Heart left ventricle (tissue), 16 donors: Measurements from ENCODE around the gene PLEKHA6. TPM values are rescaled to one million over a fixed set of nuclear protein-coding genes. Genes with fewer than 3 reads are reported as not detected.

Experiments used
- ATAC-seq, 4 donors: fragments of 200-7000 bp; cut with Tn5 transposase; one replicate each; pipeline ENCODE4 v1.9.1; 2020 to 2022; ENCODE audit warnings: moderate library complexity in 4 of 4, mild to moderate bottlenecking in 3 of 4, moderate number of reproducible peaks in 1 of 4
- DNase-seq, 5 donors: peaks; one replicate each; pipeline ENCODE4 v3.0.0-alpha.2; 2020
- H3K27ac ChIP-seq, 12 donors: fragments of 200-600 bp; sonication (generic) in 4 of 12; one replicate each; pipeline versions ENCODE4 v1.5.0 to v1.8.0; 2016 to 2022; ENCODE audit warnings: mild to moderate bottlenecking in 2 of 12
- H3K27me3 ChIP-seq, 9 donors: fragments of 200-600 bp; sonication (generic) in 2 of 9; one replicate each; pipeline versions ENCODE4 v1.5.1 to v1.8.0; 2016 to 2022; ENCODE audit warnings: mild to moderate bottlenecking in 3 of 9
- H3K36me3 ChIP-seq, 9 donors: fragments of 200-600 bp; sonication (generic) in 2 of 9; one replicate each; pipeline versions ENCODE4 v1.5.0 to v1.8.0; 2018 to 2022; ENCODE audit warnings: mild to moderate bottlenecking in 2 of 9
- H3K4me1 ChIP-seq, 12 donors: fragments of 200-600 bp; sonication (generic) in 4 of 12; one replicate each; pipeline versions ENCODE4 v1.5.0 to v1.8.0; 2016 to 2022; ENCODE audit warnings: mild to moderate bottlenecking in 3 of 12
- H3K4me3 ChIP-seq, 12 donors: fragments of 200-600 bp; sonication (generic) in 4 of 12; one replicate each; pipeline versions ENCODE4 v1.5.0 to v1.8.0; 2017 to 2022; ENCODE audit warnings: mild to moderate bottlenecking in 9 of 12, moderate library complexity in 4 of 12
- H3K9me3 ChIP-seq, 12 donors: fragments of 200-600 bp; sonication (generic) in 4 of 12; one replicate each; pipeline versions ENCODE4 v1.5.0 to v1.8.0; 2016 to 2022; ENCODE audit warnings: mild to moderate bottlenecking in 1 of 12
- CTCF ChIP-seq, 12 donors: fragments of 200-600 bp; sonication (generic) in 4 of 12; IDR thresholded peaks; one replicate each; pipeline versions ENCODE4 v1.5.0 to v1.8.0; 2018 to 2022; ENCODE audit warnings: antibody characterized with exemption in 12 of 12, mild to moderate bottlenecking in 5 of 12
- POLR2A ChIP-seq, 2 donors: fragments of 450-650 bp; IDR thresholded peaks; one replicate each; pipeline ENCODE4 v1.6.1; 2017; ENCODE audit warnings: antibody characterized with exemption in 2 of 2, mild to moderate bottlenecking in 2 of 2, moderate library complexity in 2 of 2
- WGBS, 4 donors: extraction: QIAGEN DNeasy Blood & Tissue Kit in 2 of 4; methylation state at CpG; one replicate each; pipeline versions ENCODE4 v1.1.5 to v1.1.7; 2013 to 2018; 5-methylcytosine and 5-hydroxymethylcytosine counted together
- intact Hi-C, 10 donors: fragments of 100-400 bp; cut with DNase I; formaldehyde crosslinking; loops; one replicate each; pipeline versions ENCODE4 v1.11.1 to v1.14.2; 2022
- polyA plus RNA-seq, 2 donors: library from polyadenylated mRNA; stranded (reverse); fragments of 200-250 nt; gene quantifications; one replicate each; pipeline ENCODE4 v1.2.3, GENCODE V29; 2013
- total RNA-seq, 9 donors: library from RNA; depleted of rRNA in 2 of 9; stranded (reverse); fragments of >200 nt in 2 of 9; fragmentation: NEBNext Ultra II Directional in 3 of 9; extraction: Animal tissue kit (Norgen Biotek cat#: 25700) in 3 of 9; gene quantifications; one replicate each; pipeline versions ENCODE4 v1.1.0 to v1.2.4, GENCODE V29; 2016 to 2023
- donor health status: ischemic (EF 13 %, LVEDD 7.1; RV severe dilation, severe dysfunction).
- donor health status: healthy with polysubstance abuse.
- donor health status: DM: no; HTN: yes; CAD: no.
- donor health status: DM: no; HTN: no; CAD: no.
- donor health status: ischemic (EF 25% LVEDD 6.9; RV normal size, moderate dysfunction).
- donor health status: ischemic (EF 25% LVEDD 5.7; RV mildly dilated, moderate dysfunction).
- donor health status: healthy.
- donor health status: DM: yes; HTN: yes; CAD: no.
- donor health status: ischemic (EF 35%, LVEDD 5.7; RV mildly dilated, moderate dysfunction).
- donor health status: nonischemic (EF 11% LVEDD 7.7; RV severe dilation, severe dysfunction).
- donor health status: DM: yes; HTN: yes; CAD: no.
- donor health status: PGD.
- donor health status: ischemic (EF 29% LVEDD 5.4; RV normal size, mild dysfunction).
- donor health status: nonischemic (EF 23%, LVEDD 6.1; RV moderate dilation, normal function).

The PLEKHA6 gene
- total and polyA plus RNA-seq, 11 donors: 5.2 to 33.2 (median 18.9) TPM

- no peaks in the 10 kb centered on the region for H3K9me3 ChIP-seq
- intact Hi-C loops: loop anchor here in 1 of 10 donors (5.0 kb wide), 1 partner anchor 37 kb away; no protein-coding TSS in a partner anchor
- no peak overlapping the region for H3K27ac ChIP-seq
- DNase-seq: no peak
- no peak for ATAC-seq
- no peaks in the 10 kb centered on the region for H3K27me3 ChIP-seq
- peaks cover 0 to 31% (median 28%) of the 10 kb centered on the region in 12 donors for H3K4me1 ChIP-seq
- H3K4me3 ChIP-seq: no peak overlapping the region
- peaks cover 0 to 77% (median 26%) of the 10 kb centered on the region in 9 donors for H3K36me3 ChIP-seq
- TF ChIP-seq CTCF (IDR thresholded peaks at IDR 0.05) (no peak), POLR2A (IDR thresholded peaks at IDR 0.05) (no peak)
- 83 to 87% (median 86%) methylated on average over 14 of the region's 14 CpGs for WGBS, 4 donors
Measured at GRCh38 chr1:204260601-204261197, 99.0 kb downstream of the PLEKHA6 start.

GRCh38 chr1:204259782-204260181 is 99.9 kb downstream of the PLEKHA6 start:
- DNase-seq: no peak
- ATAC-seq: no peak
- Histone ChIP-seq H3K9me3 (no peaks in the 10 kb centered on the region), H3K27me3 (no peaks in the 10 kb centered on the region), H3K27ac (no peak overlapping the region), H3K4me3 (no peak overlapping the region), H3K4me1 (peaks cover 0 to 24% (median 20%) of the 10 kb centered on the region in 12 donors), H3K36me3 (peaks cover 0 to 75% (median 28%) of the 10 kb centered on the region in 9 donors)
- TF ChIP-seq CTCF (IDR thresholded peaks at IDR 0.05) (no peak), POLR2A (IDR thresholded peaks at IDR 0.05) (no peak)
- intact Hi-C loops: loop anchor here in 9 of 10 donors (2.0 to 10.0 kb wide), 8 partner anchors 38 to 245 kb away; no protein-coding TSS in a partner anchor
- WGBS, 4 donors: 88 to 95% (median 95%) methylated on average over 5 of the region's 5 CpGs

- 84 to 90% (median 88%) methylated on average over 6 to 18 of the region's 18 CpGs for WGBS, 4 donors
- ATAC-seq: no peak
- intact Hi-C loops: loop anchor here in 9 of 10 donors (2.0 to 10.0 kb wide), 7 partner anchors 46 to 246 kb away; no protein-coding TSS in a partner anchor
- Histone ChIP-seq H3K27ac (no peak overlapping the region), H3K36me3 (peaks cover 0 to 74% (median 28%) of the 10 kb centered on the region in 9 donors), H3K4me1 (peaks cover 0 to 20% (median 14%) of the 10 kb centered on the region in 12 donors), H3K9me3 (no peaks in the 10 kb centered on the region), H3K27me3 (no peaks in the 10 kb centered on the region), H3K4me3 (no peak overlapping the region)
- no peak for TF ChIP-seq CTCF (IDR thresholded peaks at IDR 0.05)
- TF ChIP-seq POLR2A (IDR thresholded peaks at IDR 0.05): no peak
- no peak for DNase-seq
Measured at GRCh38 chr1:204259196-204259595, 100.5 kb downstream of the PLEKHA6 start.

GRCh38 chr1:204258213-204259115 is 101.3 kb downstream of the PLEKHA6 start:
- no peak overlapping the region for H3K4me3 ChIP-seq
- peaks cover 0 to 17% (median 6%) of the 10 kb centered on the region in 12 donors for H3K4me1 ChIP-seq
- 64 to 68% (median 65%) methylated on average over 6 to 7 of the region's 7 CpGs for WGBS, 4 donors
- DNase-seq (peak; percentile 53 to 79 (median 66)), ATAC-seq (peak; percentile 48 to 72 (median 65))
- no peak for TF ChIP-seq POLR2A (IDR thresholded peaks at IDR 0.05)
- TF ChIP-seq CTCF (IDR thresholded peaks at IDR 0.05): peak; percentile 60 to 80 (median 65)
- peaks cover 0 to 74% (median 28%) of the 10 kb centered on the region in 9 donors for H3K36me3 ChIP-seq
- H3K27me3 ChIP-seq: no peaks in the 10 kb centered on the region
- no peak overlapping the region for H3K27ac ChIP-seq
- H3K9me3 ChIP-seq: no peaks in the 10 kb centered on the region
- intact Hi-C loops: loop anchor here (1.0 to 10.0 kb wide), 9 partner anchors 46 to 246 kb away; no protein-coding TSS in a partner anchor
